Prostate gland (tissue), 2 donors: Measurements from ENCODE around the gene SNX32.

Experiments
- CTCF ChIP-seq, 4 experiments: fragments of 200-600 bp in 2 of 4; fragments of 450-650 bp in 2 of 4; sonication (generic) in 2 of 4; IDR thresholded peaks; 1 replicate in 3 of 4; 2 replicates in 1 of 4; pipeline ENCODE4 v1.5.1; 2016 to 2019; ENCODE audit warnings: antibody characterized with exemption in 4 of 4, mild to moderate bottlenecking in 2 of 4, moderate library complexity in 2 of 4
- POLR2A ChIP-seq: fragments of 450-650 bp; IDR thresholded peaks from one replicate; pipeline ENCODE4 v1.6.1; 2016; ENCODE audit warnings: antibody characterized with exemption, mild to moderate bottlenecking
- POLR2AphosphoS5 ChIP-seq: sonication (generic); formaldehyde crosslinking; IDR thresholded peaks from one replicate; pipeline ENCODE4 v1.6.1; 2017; ENCODE audit warnings: antibody characterized with exemption

- TF ChIP-seq CTCF (IDR thresholded peaks at IDR 0.05) (no peak), POLR2A (no peak), POLR2AphosphoS5 (no peak)
Measured at GRCh38 chr11:65798882-65799281, 34.9 kb upstream of the SNX32 start.
